GM04504 (cell line): ENCODE results near the gene CARD8.

ENCODE experiments used
- DNase-seq: peaks from one replicate; pipeline ENCODE4 v3.0.0-alpha.2; 2012; ENCODE audit warnings: low read depth

Gene CARD8

DNA sequence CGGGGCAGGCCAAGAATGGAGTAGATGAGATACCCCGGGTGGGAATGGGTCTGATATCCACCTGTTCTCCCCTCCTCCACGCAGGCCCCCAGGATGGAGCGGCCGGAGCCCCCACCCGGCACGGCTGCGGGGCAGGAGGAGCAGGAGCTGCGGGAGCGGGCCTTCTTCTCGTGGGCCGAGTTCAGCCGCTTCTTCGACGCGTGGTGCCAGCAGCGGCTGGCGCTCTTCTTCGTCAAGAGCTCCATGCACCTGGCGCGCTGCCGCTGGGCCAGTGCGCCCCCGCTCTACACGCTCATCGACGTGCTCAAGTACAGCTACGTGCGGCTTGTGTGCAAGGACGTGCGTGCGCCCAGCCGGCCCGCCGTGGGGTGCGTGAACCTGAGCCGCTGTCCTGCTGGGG, 84.0 kb downstream of the CARD8 start:
- DNase-seq = no peak

DNA sequence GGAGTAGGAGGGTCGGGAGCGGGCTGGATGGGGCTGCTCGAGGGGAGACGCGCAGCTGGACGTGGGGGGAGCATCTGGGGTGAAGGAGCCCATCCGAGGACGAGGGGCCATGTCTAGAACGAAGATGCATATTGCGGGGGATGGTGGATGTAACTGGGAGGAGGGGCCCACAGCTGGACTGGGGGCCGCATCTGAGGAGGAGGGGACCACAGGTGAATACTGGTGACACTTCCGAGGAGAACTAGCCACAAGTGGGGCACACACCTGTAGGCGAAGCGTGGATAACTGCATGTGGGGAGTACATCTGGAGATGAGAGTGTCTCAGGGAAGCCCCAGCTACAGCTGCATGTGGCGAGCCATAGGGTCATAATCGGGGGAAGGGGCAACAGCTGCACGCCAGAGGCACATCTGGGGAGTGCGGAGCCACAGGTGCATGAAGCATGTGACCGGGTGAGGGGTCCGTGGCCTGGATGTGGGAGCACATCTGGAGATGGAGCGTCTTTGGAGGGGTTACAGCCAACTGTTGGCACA, 84.8 kb downstream of the CARD8 start:
- no peak for DNase-seq

DNA sequence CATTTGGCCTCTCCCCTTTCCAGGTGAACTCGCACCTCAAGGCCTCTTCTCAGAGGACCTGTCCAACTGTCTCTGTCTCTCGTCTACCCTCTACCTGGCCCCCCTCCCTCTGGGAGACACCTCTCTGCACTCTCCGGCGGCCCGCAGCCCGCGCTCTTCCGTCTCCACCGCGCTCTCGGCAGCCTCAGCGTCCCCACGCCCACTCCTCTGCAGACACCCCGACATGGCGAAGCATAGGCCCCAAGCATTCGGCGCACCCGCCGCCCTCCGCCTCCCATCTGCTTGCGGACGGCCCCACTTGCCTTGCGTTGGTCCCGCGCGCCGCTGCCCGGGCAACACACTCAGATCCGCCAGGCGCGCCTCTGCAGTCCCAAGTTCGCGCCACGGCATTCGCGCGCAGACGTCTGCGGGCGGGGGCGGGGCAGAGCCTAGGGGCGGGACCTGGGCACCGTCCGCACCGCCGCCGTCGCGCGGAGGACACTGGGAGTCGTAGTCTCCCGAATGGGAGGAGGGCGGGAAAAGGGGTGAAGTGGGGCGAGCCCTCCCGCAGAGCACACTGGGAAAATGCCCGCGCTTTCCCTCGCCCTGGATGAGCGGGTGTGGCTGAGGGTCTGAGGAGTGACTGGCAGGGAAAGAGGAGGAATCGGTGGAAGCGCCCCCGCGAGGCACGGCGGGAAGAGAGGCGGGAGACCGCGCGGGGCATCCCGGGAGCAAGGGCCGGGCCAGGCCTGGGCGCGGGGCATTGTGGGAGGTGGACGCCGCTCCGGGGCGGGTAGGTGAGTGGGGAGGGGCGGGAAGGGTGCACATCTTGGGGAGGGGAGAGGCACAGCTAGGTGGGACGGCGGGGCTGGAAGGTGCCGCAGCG, 85.5 kb downstream of the CARD8 start, which contains the start of the genes LIG1 and ZSWIM9:
Gene LIG1 (minus strand): TSS at position 406 of the 865 bp plus-strand sequence. CDS start 4,778 bp downstream, outside the sequence.
Gene ZSWIM9 (plus strand): TSS at position 742 of the 865 bp plus-strand sequence. CDS start 1,123 bp downstream, outside the sequence.
- peak; percentile 93 for DNase-seq

DNA sequence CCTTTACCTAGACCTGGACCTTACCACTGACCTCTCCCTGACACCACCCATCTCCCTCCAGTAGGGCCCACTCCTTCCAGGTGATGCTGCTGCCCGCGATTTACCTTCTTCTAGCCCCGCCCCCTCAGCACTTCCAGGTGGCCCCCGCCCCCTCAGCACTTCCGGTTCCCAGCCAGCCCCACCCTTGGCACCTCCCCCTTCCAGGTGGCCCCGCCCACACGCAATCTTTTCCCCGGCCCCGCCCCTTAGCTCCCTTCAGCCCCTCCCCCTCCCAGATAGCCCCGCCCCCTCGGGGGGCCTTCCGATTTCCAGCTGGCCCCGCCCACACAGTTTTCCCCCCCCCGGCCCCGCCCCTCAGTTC, 86.2 kb downstream of the CARD8 start:
- peak; percentile 24 for DNase-seq

DNA sequence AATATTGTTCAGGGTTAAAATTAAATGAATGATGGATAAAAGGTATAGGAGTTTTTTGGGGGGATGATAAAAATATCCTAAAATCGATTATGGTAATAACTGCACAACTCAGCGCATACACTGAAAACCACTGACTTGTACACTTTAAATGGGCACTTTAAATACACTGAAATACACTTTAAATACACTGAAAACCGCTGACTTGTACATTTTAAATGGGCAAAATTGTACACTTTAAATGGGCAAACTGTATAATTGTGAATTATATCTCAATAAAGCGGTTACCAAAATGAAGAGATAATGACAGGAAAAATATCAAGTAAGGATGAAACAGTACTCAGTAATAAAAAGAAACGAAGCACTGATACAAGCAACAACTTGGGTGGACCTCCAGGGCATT, 87.0 kb downstream of the CARD8 start:
- DNase-seq = no peak

DNA sequence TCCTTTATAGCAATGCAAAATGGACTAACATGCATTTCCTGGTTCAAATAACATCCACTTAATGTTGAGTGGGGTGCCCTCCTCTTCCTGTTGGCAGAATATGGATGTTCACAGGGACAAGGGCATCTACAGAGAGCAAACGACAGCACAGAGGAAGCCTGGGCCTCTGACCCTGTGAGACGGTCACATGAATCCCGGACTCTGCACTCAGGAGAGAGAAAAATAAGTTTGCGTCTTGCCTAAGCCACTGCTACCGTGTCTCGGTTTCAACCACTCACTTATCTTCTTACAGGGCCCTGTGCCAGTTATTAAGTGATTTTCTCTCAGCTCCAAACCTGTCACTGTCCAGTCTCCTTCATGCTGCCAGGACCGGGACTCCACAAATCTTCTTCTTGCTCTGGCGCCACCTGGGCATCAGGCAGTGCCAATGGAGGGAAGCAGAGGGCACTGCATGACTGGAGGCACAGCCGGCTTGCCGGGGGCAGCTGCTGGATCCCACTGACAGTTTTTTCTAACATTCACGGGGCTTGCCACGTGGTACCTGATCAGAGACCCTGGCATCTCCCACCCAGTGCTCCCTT, 97.4 kb downstream of the CARD8 start:
- DNase-seq = no peak
